ENCODE measurements around the gene CHRNA7.

GRCh38 chr15:32112101-32112500 is 81.8 kb downstream of the CHRNA7 start:
- no peak for TF ChIP-seq SMC3 (conservative IDR thresholded peaks at IDR 0.05; ENCODE audit: insufficient read depth, low read depth, low read length)
- TF ChIP-seq BDP1 (IDR thresholded peaks at IDR 0.05; ENCODE audit: insufficient read depth, insufficient read length) = no peak
- TF ChIP-seq TBL1XR1 (IDR thresholded peaks at IDR 0.05; ENCODE audit: low read length in 2 of 2) = no peak
- TF ChIP-seq ZFP1 (CRISPR knock-in tag; IDR thresholded peaks at IDR 0.05) = no peak
- TF ChIP-seq EP300 (IDR thresholded peaks at IDR 0.05; ENCODE audit: low read length) = no peak
- TF ChIP-seq NFIX (CRISPR knock-in tag; IDR thresholded peaks at IDR 0.05; ENCODE audit: low read depth) = no peak
- no peak for TF ChIP-seq E2F6 (IDR thresholded peaks at IDR 0.05; ENCODE audit: borderline replicate concordance in 1 of 2, extremely low read depth in 1 of 2, insufficient read depth in 1 of 2, insufficient read length in 1 of 2, low read depth in 1 of 2, low read length in 1 of 2, poor library complexity in 1 of 2, severe bottlenecking in 1 of 2)
- TF ChIP-seq, protein P1, sequence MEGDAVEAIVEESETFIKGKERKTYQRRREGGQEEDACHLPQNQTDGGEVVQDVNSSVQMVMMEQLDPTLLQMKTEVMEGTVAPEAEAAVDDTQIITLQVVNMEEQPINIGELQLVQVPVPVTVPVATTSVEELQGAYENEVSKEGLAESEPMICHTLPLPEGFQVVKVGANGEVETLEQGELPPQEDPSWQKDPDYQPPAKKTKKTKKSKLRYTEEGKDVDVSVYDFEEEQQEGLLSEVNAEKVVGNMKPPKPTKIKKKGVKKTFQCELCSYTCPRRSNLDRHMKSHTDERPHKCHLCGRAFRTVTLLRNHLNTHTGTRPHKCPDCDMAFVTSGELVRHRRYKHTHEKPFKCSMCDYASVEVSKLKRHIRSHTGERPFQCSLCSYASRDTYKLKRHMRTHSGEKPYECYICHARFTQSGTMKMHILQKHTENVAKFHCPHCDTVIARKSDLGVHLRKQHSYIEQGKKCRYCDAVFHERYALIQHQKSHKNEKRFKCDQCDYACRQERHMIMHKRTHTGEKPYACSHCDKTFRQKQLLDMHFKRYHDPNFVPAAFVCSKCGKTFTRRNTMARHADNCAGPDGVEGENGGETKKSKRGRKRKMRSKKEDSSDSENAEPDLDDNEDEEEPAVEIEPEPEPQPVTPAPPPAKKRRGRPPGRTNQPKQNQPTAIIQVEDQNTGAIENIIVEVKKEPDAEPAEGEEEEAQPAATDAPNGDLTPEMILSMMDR (IDR thresholded peaks at IDR 0.05 in 2 of 3, conservative IDR thresholded peaks at IDR 0.05 in 1 of 3; ENCODE audit: insufficient read depth in 2 of 3, low read depth in 1 of 3, low read length in 3 of 3) = no peak
- TF ChIP-seq E2F1 (CRISPR knock-in tag; IDR thresholded peaks at IDR 0.05) = no peak

All from K562 (cell line).